DOHH2 (cell line): ENCODE results near the gene COPZ2.
"Not testable (repeated sequence)": the region's sequence is repeated elsewhere in the genome, so short reads cannot be mapped to it uniquely, and the experiment has no call there.

Experiments used
- EZH2phosphoT487 ChIP-seq: fragments of 200-600 bp; sonication (generic); IDR thresholded peaks from 2 replicates; pipeline ENCODE4 v1.6.1; 2017; ENCODE audit warnings: borderline replicate concordance, mild to moderate bottlenecking, antibody characterized with exemption, low read length, moderate library complexity, mixed read lengths
- TF ChIP-seq, protein P1 (sequence below): fragments of 200-600 bp; sonication (generic); IDR thresholded peaks from one replicate; pipeline ENCODE4 v1.5.1; 2014; ENCODE audit warnings: antibody characterized with exemption, mild to moderate bottlenecking, low read depth, low read length; ENCODE audit not compliant: poor library complexity, severe bottlenecking

DNA sequence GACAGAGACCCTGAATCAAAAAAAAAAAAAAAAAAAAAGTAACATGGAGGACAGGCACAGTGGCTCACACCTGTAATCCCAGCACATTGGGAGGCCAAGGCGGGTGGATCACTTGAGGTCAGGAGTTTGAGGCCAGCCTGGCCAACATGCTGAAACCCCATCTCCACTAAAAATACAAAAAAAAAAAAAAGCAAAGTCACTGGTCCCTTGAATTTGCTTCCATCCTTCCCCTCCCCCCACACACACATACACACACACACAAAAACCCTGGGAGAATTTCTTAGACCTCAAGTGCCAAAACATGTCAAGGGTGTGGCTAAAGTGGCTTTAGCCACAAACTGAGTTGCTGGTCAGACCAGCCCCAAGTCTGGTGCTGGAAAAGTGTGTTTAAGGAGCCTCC lies 49.2 kb downstream of the COPZ2 start:
- TF ChIP-seq, protein P1, sequence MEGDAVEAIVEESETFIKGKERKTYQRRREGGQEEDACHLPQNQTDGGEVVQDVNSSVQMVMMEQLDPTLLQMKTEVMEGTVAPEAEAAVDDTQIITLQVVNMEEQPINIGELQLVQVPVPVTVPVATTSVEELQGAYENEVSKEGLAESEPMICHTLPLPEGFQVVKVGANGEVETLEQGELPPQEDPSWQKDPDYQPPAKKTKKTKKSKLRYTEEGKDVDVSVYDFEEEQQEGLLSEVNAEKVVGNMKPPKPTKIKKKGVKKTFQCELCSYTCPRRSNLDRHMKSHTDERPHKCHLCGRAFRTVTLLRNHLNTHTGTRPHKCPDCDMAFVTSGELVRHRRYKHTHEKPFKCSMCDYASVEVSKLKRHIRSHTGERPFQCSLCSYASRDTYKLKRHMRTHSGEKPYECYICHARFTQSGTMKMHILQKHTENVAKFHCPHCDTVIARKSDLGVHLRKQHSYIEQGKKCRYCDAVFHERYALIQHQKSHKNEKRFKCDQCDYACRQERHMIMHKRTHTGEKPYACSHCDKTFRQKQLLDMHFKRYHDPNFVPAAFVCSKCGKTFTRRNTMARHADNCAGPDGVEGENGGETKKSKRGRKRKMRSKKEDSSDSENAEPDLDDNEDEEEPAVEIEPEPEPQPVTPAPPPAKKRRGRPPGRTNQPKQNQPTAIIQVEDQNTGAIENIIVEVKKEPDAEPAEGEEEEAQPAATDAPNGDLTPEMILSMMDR = not testable (repeated sequence)
- TF ChIP-seq EZH2phosphoT487 = not testable (repeated sequence)
